Activated CD8-positive, alpha-beta T cell treated with anti-CD3 and anti-CD28 coated beads for 36 hours (primary cell): Measurements from ENCODE around the gene ZNF853. TPM values are rescaled to one million over a fixed set of nuclear protein-coding genes. Genes with fewer than 3 reads are reported as not detected.

ENCODE experiments used
- ATAC-seq: fragments of 200-7000 bp; cut with Tn5 transposase; one replicate; pipeline ENCODE4 v1.10.0; 2021; ENCODE audit warnings: mild to moderate bottlenecking, moderate library complexity
- CTCF ChIA-PET: fragments of 350-600 bp; sonication (Branson Sonifier 250); formaldehyde crosslinking; loops from one replicate; lab custom pipeline; 2021; ENCODE audit warnings: antibody characterized with exemption; lab: Charles Lee
- POLR2A ChIA-PET: fragments of 350-600 bp; sonication (Branson Sonifier 250); formaldehyde crosslinking; loops from one replicate; lab custom pipeline; 2021; ENCODE audit warnings: antibody characterized with exemption; lab: Charles Lee
- DNase-seq: peaks from one replicate; pipeline ENCODE4 v3.0.0-alpha.2; 2020
- H3K27ac Mint-ChIP-seq: one replicate; pipeline ENCODE4 v1.8.0; 2021; ENCODE audit warnings: mild to moderate bottlenecking, mixed read lengths
- H3K27me3 Mint-ChIP-seq: one replicate; pipeline ENCODE4 v1.8.0; 2021; ENCODE audit warnings: mixed read lengths
- H3K36me3 Mint-ChIP-seq: one replicate; pipeline ENCODE4 v1.8.0; 2021; ENCODE audit warnings: low read depth, mixed read lengths
- H3K4me1 Mint-ChIP-seq: one replicate; pipeline ENCODE4 v1.8.0; 2021; ENCODE audit warnings: low read depth, mixed read lengths
- H3K4me3 Mint-ChIP-seq: one replicate; pipeline ENCODE4 v1.8.0; 2021; ENCODE audit warnings: mild to moderate bottlenecking, moderate library complexity, mixed read lengths
- H3K9me3 Mint-ChIP-seq: one replicate; pipeline ENCODE4 v1.8.0; 2021; ENCODE audit warnings: mixed read lengths
- CTCF ChIP-seq: fragments of 200-600 bp; IDR thresholded peaks from one replicate; pipeline ENCODE4 v1.8.0; 2022; ENCODE audit warnings: antibody characterized with exemption, mild to moderate bottlenecking
- intact Hi-C: fragments of 100-400 bp; cut with micrococcal nuclease; formaldehyde crosslinking; loops from one replicate; pipeline ENCODE4 v1.10.0; 2022
- total RNA-seq, 2 experiments: library from RNA; stranded (reverse); gene quantifications; one replicate each; pipeline ENCODE4 v1.2.3, GENCODE V29; 2021

The ZNF853 gene
- total RNA-seq, 2 experiments from 2014 or later, result 1.3 to 1.8 TPM

- peak overlapping the region; percentile 64 for H3K4me3 Mint-ChIP-seq
- H3K4me1 Mint-ChIP-seq, result peaks cover 20% of the 10 kb centered on the region
- H3K9me3 Mint-ChIP-seq, result no peaks in the 10 kb centered on the region
- DNase-seq (no peak), ATAC-seq (no peak)
- no peak for TF ChIP-seq CTCF
- H3K27ac Mint-ChIP-seq, result peak overlapping the region; percentile 63
- CTCF ChIA-PET, result interaction anchor here (0.6 to 4.2 kb wide), 7 partner anchors 9 to 118 kb away, joined by 3 to 44 read pairs (median 4); partner anchors contain the start of genes ZDHHC4 and ZNF316
- POLR2A ChIA-PET, result interaction anchor here (1.0 to 2.7 kb wide), 7 partner anchors 8 to 48 kb away, joined by 4 to 18 read pairs (median 5); partner anchors contain the start of genes ZDHHC4 and ZNF316
- intact Hi-C loops, result no loop called here
- H3K27me3 Mint-ChIP-seq, result no peaks in the 10 kb centered on the region
- H3K36me3 Mint-ChIP-seq, result peaks cover 26% of the 10 kb centered on the region
Observed at GRCh38 chr7:6589151-6589828, 26.1 kb upstream of the ZNF853 start.

- Mint-ChIP-seq H3K9me3 (no peaks in the 10 kb centered on the region), H3K4me3 (peak within 1 kb of the TSS; percentile 87), H3K27me3 (no peaks in the 10 kb centered on the region), H3K4me1 (peaks cover 22% of the 10 kb centered on the region), H3K27ac (peak within 1 kb of the TSS; percentile 84), H3K36me3 (peaks cover 28% of the 10 kb centered on the region)
- POLR2A ChIA-PET, result interaction anchor here (0.6 to 2.7 kb wide), 10 partner anchors 8 to 65 kb away, joined by 3 to 18 read pairs (median 4); partner anchors contain the start of genes ZDHHC4 and ZNF316
- TF ChIP-seq CTCF, result peak; percentile 76
- ATAC-seq, result peak; percentile 92
- CTCF ChIA-PET, result interaction anchor here (0.6 to 4.2 kb wide), 13 partner anchors 8 to 268 kb away, joined by 3 to 44 read pairs (median 4); partner anchors contain the start of genes ZDHHC4 and ZNF316
- intact Hi-C loops, result no loop called here
- DNase-seq, result peak; percentile 82
Observed at GRCh38 chr7:6589829-6590644, 25.4 kb upstream of the ZNF853 start, which contains the start of gene INTS15. Gene INTS15, plus strand, starts transcription at chr7:6590021. Its CDS starts 263 bp downstream, at chr7:6590284.

GRCh38 chr7:6590645-6591110 lies 24.7 kb upstream of the ZNF853 start:
- POLR2A ChIA-PET, result interaction anchor here (0.6 to 2.7 kb wide), 7 partner anchors 7 to 67 kb away, joined by 3 to 18 read pairs (median 4); partner anchors contain the start of gene ZDHHC4
- peak overlapping the region; percentile 84 for H3K27ac Mint-ChIP-seq
- peak; percentile 3 for ATAC-seq

GRCh38 chr7:6600093-6600492 lies 15.3 kb upstream of the ZNF853 start:
- ChIA-PET CTCF (interaction anchor here (1.2 kb wide), 1 partner anchor 84 kb away, joined by 4 read pairs; no protein-coding TSS in a partner anchor), POLR2A (interaction anchor here (1.3 kb wide), 1 partner anchor 10 kb away, joined by 8 read pairs; the partner anchor contains the start of gene INTS15)
- intact Hi-C loops, result no loop called here
- no peaks in the 10 kb centered on the region for H3K27me3 Mint-ChIP-seq
- H3K36me3 Mint-ChIP-seq, result peaks cover 49% of the 10 kb centered on the region
- H3K27ac Mint-ChIP-seq, result no peak overlapping the region
- H3K4me1 Mint-ChIP-seq, result peaks cover 8% of the 10 kb centered on the region
- ATAC-seq (no peak), DNase-seq (no peak)
- H3K4me3 Mint-ChIP-seq, result no peak overlapping the region
- no peaks in the 10 kb centered on the region for H3K9me3 Mint-ChIP-seq
- TF ChIP-seq CTCF, result no peak

More at GRCh38 chr7:6590645-6591110, 24.7 kb upstream of the ZNF853 start:
- H3K36me3 Mint-ChIP-seq, result peaks cover 34% of the 10 kb centered on the region
- no peak for DNase-seq
- peak overlapping the region; percentile 87 for H3K4me3 Mint-ChIP-seq
- intact Hi-C loops, result no loop called here
- CTCF ChIA-PET, result interaction anchor here (0.8 to 4.2 kb wide), 9 partner anchors 9 to 267 kb away, joined by 3 to 44 read pairs (median 5); partner anchors contain the start of gene ZDHHC4
- peaks cover 22% of the 10 kb centered on the region for H3K4me1 Mint-ChIP-seq
- H3K27me3 Mint-ChIP-seq, result no peaks in the 10 kb centered on the region
- H3K9me3 Mint-ChIP-seq, result no peaks in the 10 kb centered on the region
- TF ChIP-seq CTCF, result no peak
